Cerebellar nuclear complex (tissue), 1 donor: ENCODE results near the gene PDCD1.

Source experiments
- DNase-seq, 2 experiments: peaks; one replicate each; lab custom pipeline; 2025; lab: John Stamatoyannopoulos, UW

PDCD1 gene

GRCh38 chr2:241852116-241852980, 6.3 kb downstream of the PDCD1 start:
- DNase-seq, result no peak

- no peak for DNase-seq
Measured at GRCh38 chr2:241851325-241852115, 7.2 kb downstream of the PDCD1 start.

DNA sequence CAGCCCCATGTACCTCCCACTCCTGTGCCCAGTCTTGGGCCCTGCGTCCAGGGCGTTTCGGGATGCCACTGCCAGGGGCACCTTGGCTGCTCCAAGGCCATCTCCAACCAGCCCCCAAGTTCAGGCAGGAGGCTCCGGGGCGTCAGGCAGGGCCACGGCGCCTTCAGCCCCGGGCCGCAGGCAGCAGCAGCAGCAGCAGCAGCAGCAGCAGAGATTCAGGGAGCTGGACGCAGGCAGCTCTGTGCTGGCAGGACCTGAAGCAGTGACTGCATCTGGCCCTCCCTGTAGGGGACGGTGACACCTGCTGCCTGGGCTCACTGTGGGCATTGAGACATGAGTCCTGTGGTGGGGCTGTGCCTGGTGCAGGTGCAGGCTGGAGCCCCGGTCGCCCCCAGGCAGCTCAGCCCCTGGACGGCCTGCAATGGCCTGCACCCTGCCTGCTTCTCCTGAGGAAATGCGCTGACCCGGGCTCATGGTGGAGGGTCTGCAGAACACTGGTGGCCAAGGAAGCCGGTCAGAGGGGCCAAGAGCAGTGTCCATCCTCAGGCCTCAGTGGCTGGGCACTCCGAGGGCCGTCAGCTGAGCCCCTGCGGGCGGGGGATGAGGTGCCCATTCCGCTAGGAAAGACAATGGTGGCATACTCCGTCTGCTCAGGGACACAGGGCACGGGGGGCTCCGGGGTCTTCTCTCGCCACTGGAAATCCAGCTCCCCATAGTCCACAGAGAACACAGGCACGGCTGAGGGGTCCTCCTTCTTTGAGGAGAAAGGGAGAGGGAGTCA, 8.0 kb downstream of the PDCD1 start:
- DNase-seq, result no peak

- no peak for DNase-seq
Measured at GRCh38 chr2:241849616-241850543, 8.8 kb downstream of the PDCD1 start.

DNA sequence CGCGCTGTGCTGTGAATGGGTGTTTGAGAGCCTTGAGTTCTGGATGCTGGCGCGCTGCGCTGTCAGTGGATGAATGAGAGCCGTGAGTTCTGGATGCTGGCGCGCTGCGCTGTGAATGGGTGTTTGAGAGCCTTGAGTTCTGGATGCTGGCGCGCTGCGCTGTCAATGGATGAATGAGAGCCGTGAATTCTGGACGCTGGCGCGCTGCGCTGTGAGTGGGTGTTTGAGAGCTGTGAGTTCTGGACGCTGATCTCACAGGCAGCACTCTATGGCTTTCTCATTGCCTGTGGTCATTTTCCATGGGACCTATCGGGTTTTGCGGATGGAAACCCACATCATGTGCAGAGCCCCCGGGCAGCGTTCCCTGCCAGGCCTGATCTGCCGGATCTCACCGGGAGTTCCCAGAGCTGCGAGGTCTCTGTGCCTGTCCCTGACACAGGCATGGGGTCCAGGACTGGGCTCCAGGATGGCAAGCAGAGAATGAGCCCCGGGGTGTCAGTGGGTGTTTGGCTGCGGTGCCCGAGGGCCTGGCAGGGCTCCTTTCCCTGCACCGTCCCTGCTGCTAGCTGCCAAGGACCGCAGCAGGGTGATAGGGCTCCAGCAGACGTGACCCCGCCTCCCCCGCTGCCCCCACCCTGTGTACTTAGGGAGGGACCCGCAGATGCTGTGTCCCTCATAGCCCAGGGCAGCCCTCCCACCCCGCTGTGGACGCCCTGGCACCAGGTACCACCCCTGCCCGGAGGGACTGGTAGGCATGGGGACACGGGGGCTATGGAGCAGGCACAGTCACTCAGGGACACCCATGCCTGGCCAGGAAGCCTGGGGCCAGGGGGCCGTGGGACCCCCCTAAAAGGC, 9.7 kb downstream of the PDCD1 start:
- no peak for DNase-seq

- DNase-seq, result no peak
Measured at GRCh38 chr2:241846406-241846805, 12.3 kb downstream of the PDCD1 start.

DNA sequence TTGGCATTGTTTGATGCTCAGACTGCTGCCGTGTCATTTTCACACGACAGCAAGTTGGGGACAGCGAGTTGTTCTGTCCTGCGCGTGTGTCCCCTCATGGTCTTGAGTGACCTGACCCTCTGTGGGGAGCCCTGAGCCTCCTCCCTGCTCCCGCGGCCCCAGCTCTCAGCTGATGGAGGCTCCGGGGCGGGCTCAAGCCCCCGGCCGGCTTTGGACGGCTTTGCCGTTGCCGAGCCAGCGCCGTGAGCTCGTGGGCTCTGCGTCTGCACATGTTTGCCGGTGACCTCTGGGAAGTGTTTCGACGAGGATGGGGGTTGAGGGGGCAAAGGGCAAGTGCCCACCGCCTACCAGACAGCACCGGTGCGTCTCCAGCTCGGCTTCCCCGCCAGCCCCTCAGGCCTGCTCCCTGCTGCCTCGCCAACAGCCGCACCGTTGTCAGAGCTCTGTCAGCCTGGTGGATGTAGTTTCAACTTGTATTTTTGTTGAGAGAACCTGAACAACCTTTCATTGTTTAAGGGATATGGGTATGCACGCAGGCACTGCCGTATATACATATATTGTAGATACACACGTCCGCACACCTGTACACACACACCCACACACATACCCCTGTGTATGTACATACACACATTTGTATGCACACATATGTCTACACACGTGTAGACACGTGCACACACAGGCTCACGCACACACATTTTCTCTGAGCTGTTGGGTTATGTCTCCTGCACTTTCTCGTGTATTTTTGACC, 13.7 kb downstream of the PDCD1 start:
- no peak for DNase-seq

GRCh38 chr2:241844066-241844728, 14.5 kb downstream of the PDCD1 start:
- DNase-seq, result no peak

DNA sequence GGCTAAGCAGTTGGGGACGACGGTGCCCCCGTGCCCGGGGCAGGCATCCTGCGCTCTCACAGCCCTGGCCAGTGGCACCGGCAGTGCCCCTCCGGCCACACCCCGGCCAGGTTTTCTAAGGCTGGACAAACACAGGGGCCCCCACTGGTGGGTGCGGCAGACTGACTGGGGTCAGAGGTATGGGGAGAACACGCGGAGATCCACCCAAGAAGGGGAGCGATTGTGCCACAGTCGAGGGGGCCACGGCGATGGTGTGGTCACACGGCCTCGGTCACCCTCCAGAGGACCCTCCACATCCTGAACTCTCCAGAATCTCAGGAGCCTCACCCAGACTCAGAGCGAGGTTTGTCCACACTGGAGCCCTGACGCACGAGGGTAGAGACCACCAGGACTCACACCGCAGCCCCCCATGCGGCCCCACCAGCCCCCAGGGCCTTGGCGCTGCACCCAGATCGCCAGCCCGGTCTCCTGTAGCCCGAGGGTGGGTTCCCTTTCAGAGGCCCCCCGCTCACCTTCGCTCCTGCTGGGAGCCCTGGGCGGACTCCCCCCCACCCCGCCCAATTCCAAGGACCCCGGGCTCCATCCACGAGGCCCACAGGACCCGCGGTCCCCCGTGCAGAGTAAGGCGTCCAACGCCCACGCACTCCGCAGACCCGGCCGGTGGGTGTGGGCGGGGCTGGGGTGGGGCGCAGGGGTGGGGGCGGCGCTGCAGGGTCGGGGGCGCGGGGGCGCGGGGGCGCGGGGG, 15.2 kb downstream of the PDCD1 start:
- DNase-seq, result no peak

DNA sequence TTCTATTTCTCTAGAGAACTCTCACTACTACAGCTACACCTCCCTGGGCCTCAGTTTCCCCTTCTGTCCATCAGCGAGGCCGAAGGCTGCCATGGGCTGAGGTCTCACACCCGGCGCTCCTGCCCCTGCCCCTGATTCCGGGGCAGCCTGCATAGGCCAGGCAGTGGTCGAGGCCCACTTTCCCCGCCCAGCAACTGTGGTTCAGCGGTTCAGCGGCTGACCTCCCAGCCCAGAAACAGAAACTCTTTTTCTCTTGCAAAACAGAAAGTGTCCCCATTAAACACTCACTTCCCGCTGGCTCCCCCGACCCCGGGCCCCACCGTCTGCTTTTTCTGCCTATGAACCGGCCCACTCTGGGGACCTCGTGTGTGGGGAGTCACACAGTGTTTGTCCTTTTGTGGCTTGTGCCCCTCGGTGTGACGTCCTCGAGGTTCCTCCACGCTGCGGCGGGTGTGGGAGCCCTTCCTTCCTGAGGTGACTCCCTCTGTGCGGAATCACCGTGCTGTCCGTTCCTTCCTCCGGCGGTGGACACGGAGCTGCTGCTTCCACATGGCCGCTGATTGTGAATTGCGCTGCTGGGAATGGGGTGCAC, 16.0 kb downstream of the PDCD1 start:
- DNase-seq, result no peak

- no peak for DNase-seq
Measured at GRCh38 chr2:241842067-241842415, 16.7 kb downstream of the PDCD1 start.

DNA sequence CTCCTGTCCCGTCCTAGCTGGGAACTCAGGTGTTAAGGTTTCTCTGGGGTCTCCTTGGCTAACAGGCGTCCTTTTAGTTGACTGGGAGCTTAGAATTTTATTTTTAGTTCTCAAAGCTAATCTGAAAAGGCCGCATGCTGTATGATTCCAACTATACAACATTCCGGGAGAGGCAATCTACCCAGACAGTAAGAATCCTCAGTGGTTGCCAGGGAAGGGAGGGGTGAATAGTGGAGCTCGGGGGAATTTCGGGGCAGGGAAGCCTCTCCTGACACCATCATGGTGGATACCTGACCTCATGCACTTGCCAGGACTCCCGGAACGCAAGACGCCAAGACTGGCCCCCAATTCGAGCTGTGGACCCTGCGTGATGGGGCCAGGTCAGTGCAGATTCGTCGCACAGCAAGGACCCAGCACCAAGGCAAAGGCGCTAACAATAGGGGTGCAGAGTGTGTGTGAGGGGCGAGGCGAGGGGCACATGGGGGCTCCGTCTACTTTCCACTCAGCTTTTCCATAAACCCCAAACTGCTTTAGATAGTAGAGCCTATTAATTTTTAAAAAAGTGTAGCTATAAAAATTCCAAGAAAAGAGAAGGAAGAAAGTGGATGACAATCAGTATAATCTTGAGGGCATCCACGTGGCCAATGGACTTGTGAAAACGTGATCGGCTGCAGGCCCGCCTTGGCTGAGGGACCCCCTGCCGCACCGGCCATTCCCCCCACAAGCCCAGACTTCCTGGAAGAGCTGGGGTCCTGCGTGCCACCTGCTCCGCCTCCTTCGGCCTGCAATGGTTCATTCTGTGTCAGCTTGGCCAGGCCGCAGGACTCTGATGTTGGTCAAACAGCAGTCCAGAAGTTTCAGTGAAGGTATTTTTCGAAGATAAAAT, 17.3 kb downstream of the PDCD1 start:
- DNase-seq, result no peak

DNA sequence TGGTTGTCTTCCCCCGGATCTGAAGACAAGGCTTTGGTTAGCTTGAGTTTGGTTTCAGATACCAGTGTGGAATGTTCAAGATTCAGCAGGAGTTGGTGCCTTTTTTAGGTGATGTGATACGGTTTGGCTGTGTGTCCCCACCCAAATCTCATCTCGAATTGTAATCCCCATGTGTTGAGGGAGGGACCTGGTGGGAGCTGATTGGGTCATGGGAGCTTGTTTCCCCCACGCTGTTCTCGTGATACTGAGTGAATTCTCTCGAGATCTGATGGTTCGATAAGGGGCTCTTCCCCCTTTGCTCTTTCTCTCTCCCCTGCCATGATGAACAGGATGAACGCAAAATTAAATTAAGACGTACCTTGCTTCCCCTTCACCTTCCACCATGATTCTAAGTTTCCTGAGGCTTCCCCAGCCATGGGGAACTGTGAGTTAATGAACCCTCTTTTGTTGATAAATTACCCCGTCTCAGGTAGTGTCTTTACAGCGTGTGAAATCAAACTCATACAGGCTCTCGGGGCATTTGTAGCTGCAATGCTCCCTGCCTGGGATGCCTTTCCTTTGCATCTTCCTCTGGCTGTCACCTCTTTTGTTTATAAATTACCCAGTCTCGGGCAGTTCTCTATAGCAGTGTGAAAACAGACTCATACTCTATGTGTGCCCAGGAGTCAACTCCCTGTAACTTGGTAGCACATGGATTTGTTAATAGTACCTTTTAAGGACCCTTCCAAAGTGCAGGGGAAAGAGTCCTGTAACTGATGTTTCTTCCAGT, 21.3 kb downstream of the PDCD1 start:
- DNase-seq, result no peak

GRCh38 chr2:241836292-241836691, 22.4 kb downstream of the PDCD1 start:
- no peak for DNase-seq

GRCh38 chr2:241835611-241836010, 23.1 kb downstream of the PDCD1 start:
- DNase-seq, result no peak

GRCh38 chr2:241834527-241835210, 24.0 kb downstream of the PDCD1 start:
- DNase-seq, result no peak
